Measurements from ENCODE around the gene MYO18A.

The MYO18A gene

DNA sequence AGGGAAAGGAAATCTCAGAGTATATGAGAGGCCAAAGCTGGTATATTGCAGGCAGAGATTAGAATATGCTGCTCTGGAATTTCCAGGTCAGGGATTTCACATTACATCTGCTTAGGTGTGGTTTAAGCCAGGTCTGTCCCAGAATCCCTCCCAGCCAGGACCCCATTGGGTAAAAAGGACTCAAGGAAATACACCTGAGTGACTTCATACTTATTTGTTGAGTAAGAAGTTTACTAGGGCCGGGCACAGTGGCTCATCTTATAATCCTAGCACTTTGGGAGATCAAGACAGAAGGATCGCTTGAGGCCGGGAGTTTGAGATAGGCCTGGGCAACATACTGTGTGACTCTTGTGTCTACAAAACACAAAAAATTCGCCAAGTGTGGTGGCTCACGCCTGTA, 130.0 kb downstream of the MYO18A start:
- Histone ChIP-seq H3K36me3 (replicated peaks; ENCODE audit: insufficient read depth, low read length) (no peaks in the 10 kb centered on the region), H3K4me1 (ENCODE audit: low read length) (no peaks in the 10 kb centered on the region), H3K27ac (ENCODE audit: low read length) (no peak overlapping the region), H2AFZ (ENCODE audit: low read length) (no peak overlapping the region), H4K20me1 (ENCODE audit: insufficient read depth, low read length) (no peaks in the 10 kb centered on the region), H3K79me2 (ENCODE audit: low read length) (no peaks in the 10 kb centered on the region), H3F3A (ENCODE audit: insufficient read depth, low read length) (no peaks in the 10 kb centered on the region), H3K9me3 (replicated peaks; ENCODE audit: insufficient read depth, low read length) (no peaks in the 10 kb centered on the region), H3K9ac (ENCODE audit: low read length) (no peak overlapping the region), H3K9me2 (replicated peaks; ENCODE audit: insufficient read depth, low read length) (no peaks in the 10 kb centered on the region), H3K4me3 (ENCODE audit: low read length) (no peak overlapping the region), H3K4me2 (ENCODE audit: low read depth, low read length) (no peak overlapping the region), H3K27me3 (replicated peaks; ENCODE audit: insufficient read depth, low read length) (no peaks in the 10 kb centered on the region)
- no peak for DNase-seq
- no peak for TF ChIP-seq EZH2phosphoT487 (IDR thresholded peaks at IDR 0.05; ENCODE audit: low read length)
- TF ChIP-seq EZH2 (optimal IDR thresholded peaks at IDR 0.05; ENCODE audit: low read depth, low read length): no peak
- TF ChIP-seq, protein P1, sequence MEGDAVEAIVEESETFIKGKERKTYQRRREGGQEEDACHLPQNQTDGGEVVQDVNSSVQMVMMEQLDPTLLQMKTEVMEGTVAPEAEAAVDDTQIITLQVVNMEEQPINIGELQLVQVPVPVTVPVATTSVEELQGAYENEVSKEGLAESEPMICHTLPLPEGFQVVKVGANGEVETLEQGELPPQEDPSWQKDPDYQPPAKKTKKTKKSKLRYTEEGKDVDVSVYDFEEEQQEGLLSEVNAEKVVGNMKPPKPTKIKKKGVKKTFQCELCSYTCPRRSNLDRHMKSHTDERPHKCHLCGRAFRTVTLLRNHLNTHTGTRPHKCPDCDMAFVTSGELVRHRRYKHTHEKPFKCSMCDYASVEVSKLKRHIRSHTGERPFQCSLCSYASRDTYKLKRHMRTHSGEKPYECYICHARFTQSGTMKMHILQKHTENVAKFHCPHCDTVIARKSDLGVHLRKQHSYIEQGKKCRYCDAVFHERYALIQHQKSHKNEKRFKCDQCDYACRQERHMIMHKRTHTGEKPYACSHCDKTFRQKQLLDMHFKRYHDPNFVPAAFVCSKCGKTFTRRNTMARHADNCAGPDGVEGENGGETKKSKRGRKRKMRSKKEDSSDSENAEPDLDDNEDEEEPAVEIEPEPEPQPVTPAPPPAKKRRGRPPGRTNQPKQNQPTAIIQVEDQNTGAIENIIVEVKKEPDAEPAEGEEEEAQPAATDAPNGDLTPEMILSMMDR (IDR thresholded peaks at IDR 0.05; ENCODE audit: low read length): no peak

DNA sequence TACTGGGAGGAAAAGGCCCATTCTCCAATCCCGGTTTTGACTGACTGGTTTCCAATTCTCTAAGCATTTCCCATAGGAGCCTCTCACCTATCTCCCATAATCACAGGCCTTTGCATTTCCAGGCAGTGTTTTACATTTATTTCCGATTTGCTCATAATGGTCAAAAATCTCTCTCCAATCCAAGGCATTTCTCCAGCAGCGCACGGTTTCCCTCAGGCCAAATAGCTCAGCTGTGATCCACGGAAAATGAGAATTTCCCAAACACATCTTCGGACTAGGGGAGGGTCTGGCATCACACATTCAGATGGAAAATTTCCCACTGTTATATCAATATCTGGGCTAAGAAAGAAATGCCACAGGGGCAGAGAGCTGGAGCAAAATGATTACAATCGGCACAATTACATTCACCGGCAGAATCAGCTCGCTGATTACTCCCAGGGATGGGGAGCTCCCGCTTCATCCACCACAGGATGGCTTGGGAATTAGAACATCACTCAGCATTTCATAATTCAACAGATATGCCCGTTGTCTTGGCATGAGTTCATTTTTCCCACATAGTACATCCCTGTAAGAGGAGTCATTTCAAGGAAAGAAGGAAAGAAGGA, 130.6 kb downstream of the MYO18A start:
- no peaks in the 10 kb centered on the region for H3K27me3 ChIP-seq (replicated peaks; ENCODE audit: insufficient read depth, low read length)
- no peak overlapping the region for H3K27ac ChIP-seq (ENCODE audit: low read length)
- TF ChIP-seq, protein P1 (IDR thresholded peaks at IDR 0.05; ENCODE audit: low read length): no peak
- no peak for TF ChIP-seq EZH2phosphoT487 (IDR thresholded peaks at IDR 0.05; ENCODE audit: low read length)
- no peak for TF ChIP-seq EZH2 (optimal IDR thresholded peaks at IDR 0.05; ENCODE audit: low read depth, low read length)
- no peak overlapping the region for H2AFZ ChIP-seq (ENCODE audit: low read length)
- no peaks in the 10 kb centered on the region for H3K9me2 ChIP-seq (replicated peaks; ENCODE audit: insufficient read depth, low read length)
- H3F3A ChIP-seq (ENCODE audit: insufficient read depth, low read length): no peaks in the 10 kb centered on the region
- H3K79me2 ChIP-seq (ENCODE audit: low read length): no peaks in the 10 kb centered on the region
- H4K20me1 ChIP-seq (ENCODE audit: insufficient read depth, low read length): no peaks in the 10 kb centered on the region
- H3K4me1 ChIP-seq (ENCODE audit: low read length): no peaks in the 10 kb centered on the region
- no peaks in the 10 kb centered on the region for H3K36me3 ChIP-seq (replicated peaks; ENCODE audit: insufficient read depth, low read length)
- H3K4me2 ChIP-seq (ENCODE audit: low read depth, low read length): no peak overlapping the region
- no peak overlapping the region for H3K4me3 ChIP-seq (ENCODE audit: low read length)
- H3K9me3 ChIP-seq (replicated peaks; ENCODE audit: insufficient read depth, low read length): no peaks in the 10 kb centered on the region
- no peak overlapping the region for H3K9ac ChIP-seq (ENCODE audit: low read length)
- no peak for DNase-seq

DNA sequence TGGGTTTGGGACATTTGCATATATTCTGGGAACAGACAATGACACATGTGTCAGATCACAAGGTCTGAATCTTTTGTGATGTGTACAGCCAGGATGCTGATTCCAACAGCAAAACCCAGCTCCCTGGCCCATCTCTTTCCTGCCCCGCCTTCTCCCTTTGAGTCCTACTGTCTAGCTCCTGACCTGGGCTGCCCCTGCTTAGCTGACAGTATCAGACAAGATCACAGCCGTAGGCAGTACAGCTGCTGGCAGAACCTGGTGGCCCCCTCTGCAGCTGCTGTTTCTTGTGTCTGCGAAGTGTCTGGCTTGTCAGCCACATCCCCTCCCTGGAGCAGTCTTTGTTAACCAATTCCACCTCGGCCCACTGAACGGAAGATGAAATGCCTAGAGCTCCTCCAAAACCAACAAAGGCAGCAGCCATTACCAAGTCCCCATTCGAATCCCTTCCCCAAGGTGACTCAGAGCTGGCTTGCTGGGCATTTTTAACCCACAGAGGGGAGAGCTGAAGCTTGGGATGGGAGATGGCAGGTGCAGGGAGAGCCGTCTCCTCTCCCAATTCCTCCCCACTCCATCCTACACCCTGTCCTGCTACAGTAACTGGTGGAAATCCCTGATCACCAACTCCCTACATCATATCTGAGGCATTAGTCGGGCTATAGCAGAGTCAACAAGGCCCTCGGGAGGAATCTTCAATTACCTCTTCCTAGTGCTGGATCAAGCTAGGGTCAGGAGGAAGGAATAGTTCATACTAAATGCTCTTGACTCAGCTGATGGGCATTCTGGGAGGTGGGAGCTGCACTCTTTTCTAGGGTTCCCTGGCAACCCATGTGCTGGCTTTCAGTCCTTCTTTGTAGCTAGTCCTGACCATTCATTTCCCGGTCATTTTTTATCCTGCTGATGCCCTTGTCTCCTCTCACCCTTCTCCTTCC, 131.5 kb downstream of the MYO18A start:
- TF ChIP-seq EZH2 (optimal IDR thresholded peaks at IDR 0.05; ENCODE audit: low read depth, low read length) (no peak), EZH2phosphoT487 (IDR thresholded peaks at IDR 0.05; ENCODE audit: low read length) (no peak)
- TF ChIP-seq, protein P1 (IDR thresholded peaks at IDR 0.05; ENCODE audit: low read length): no peak
- H3K36me3 ChIP-seq (replicated peaks; ENCODE audit: insufficient read depth, low read length): no peaks in the 10 kb centered on the region
- H3K27ac ChIP-seq (ENCODE audit: low read length): no peak overlapping the region
- no peak overlapping the region for H3K9ac ChIP-seq (ENCODE audit: low read length)
- no peaks in the 10 kb centered on the region for H3K9me2 ChIP-seq (replicated peaks; ENCODE audit: insufficient read depth, low read length)
- H4K20me1 ChIP-seq (ENCODE audit: insufficient read depth, low read length): no peaks in the 10 kb centered on the region
- H3K4me3 ChIP-seq (ENCODE audit: low read length): no peak overlapping the region
- no peak for DNase-seq
- H3F3A ChIP-seq (ENCODE audit: insufficient read depth, low read length): 0 out of 2 replicates have a peak, but pooled peaks cover 1% of the 10 kb centered on the region
- 0 out of 2 replicates have a peak, but pooled peaks cover under 1% of the 10 kb centered on the region for H3K4me1 ChIP-seq (ENCODE audit: low read length)
- no peaks in the 10 kb centered on the region for H3K9me3 ChIP-seq (replicated peaks; ENCODE audit: insufficient read depth, low read length)
- H3K4me2 ChIP-seq (ENCODE audit: low read depth, low read length): no peak overlapping the region
- no peak overlapping the region for H2AFZ ChIP-seq (ENCODE audit: low read length)
- H3K79me2 ChIP-seq (ENCODE audit: low read length): no peaks in the 10 kb centered on the region
- H3K27me3 ChIP-seq (replicated peaks; ENCODE audit: insufficient read depth, low read length): no peaks in the 10 kb centered on the region
